ENCODE measurements around the gene KCNK3.
"Not testable (repeated sequence)": the region's sequence is repeated elsewhere in the genome, so short reads cannot be mapped to it uniquely, and the experiment has no call there.

The KCNK3 gene

GRCh38 chr2:26653207-26654060 is 39.1 kb upstream of the KCNK3 start:
- Histone ChIP-seq H3K27ac (replicated peaks) (no peak overlapping the region), H3K4me3 (replicated peaks; ENCODE audit: insufficient read depth, low read length) (no peak overlapping the region), H3K27me3 (ENCODE audit: insufficient read depth, poor library complexity, severe bottlenecking) (peaks cover 5% of the 10 kb centered on the region)
- TF ChIP-seq REST (IDR thresholded peaks at IDR 0.05; ENCODE audit: insufficient replicate concordance, low read depth) (no peak), POLR2AphosphoS5 (IDR thresholded peaks at IDR 0.05; ENCODE audit: low read depth) (no peak), SPI1 (IDR thresholded peaks at IDR 0.05; ENCODE audit: borderline replicate concordance, low read depth) (no peak), GABPA (IDR thresholded peaks at IDR 0.05; ENCODE audit: low read depth) (no peak)
- TF ChIP-seq, protein P1, sequence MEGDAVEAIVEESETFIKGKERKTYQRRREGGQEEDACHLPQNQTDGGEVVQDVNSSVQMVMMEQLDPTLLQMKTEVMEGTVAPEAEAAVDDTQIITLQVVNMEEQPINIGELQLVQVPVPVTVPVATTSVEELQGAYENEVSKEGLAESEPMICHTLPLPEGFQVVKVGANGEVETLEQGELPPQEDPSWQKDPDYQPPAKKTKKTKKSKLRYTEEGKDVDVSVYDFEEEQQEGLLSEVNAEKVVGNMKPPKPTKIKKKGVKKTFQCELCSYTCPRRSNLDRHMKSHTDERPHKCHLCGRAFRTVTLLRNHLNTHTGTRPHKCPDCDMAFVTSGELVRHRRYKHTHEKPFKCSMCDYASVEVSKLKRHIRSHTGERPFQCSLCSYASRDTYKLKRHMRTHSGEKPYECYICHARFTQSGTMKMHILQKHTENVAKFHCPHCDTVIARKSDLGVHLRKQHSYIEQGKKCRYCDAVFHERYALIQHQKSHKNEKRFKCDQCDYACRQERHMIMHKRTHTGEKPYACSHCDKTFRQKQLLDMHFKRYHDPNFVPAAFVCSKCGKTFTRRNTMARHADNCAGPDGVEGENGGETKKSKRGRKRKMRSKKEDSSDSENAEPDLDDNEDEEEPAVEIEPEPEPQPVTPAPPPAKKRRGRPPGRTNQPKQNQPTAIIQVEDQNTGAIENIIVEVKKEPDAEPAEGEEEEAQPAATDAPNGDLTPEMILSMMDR (IDR thresholded peaks at IDR 0.05; ENCODE audit: insufficient read depth, low read length): no peak
- no peak for DNase-seq (ENCODE audit: low read depth in 1 of 2, low spot score in 1 of 2)

DNA sequence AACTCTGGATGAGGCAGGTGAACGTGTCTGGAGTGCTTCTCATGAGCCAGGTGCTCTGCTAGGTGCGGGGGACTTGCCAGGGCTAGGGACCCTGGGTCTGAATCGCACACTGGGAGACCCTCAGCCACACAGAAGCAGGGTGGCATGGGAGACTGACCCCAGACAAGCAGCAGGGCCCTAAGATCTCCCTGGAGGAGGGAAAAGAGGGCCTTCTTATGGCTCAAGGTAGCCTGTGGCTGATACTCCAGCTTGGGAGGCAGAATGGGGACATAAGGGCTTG is 38.5 kb upstream of the KCNK3 start:
- H3K27me3 ChIP-seq (ENCODE audit: insufficient read depth, poor library complexity, severe bottlenecking): peaks cover 5% of the 10 kb centered on the region
- no peak for TF ChIP-seq SPI1 (IDR thresholded peaks at IDR 0.05; ENCODE audit: borderline replicate concordance, low read depth)
- TF ChIP-seq POLR2AphosphoS5 (IDR thresholded peaks at IDR 0.05; ENCODE audit: low read depth): no peak
- no peak for DNase-seq (ENCODE audit: low read depth in 1 of 2, low spot score in 1 of 2)
- no peak overlapping the region for H3K4me3 ChIP-seq (replicated peaks; ENCODE audit: insufficient read depth, low read length)
- no peak overlapping the region for H3K27ac ChIP-seq (replicated peaks)

DNA sequence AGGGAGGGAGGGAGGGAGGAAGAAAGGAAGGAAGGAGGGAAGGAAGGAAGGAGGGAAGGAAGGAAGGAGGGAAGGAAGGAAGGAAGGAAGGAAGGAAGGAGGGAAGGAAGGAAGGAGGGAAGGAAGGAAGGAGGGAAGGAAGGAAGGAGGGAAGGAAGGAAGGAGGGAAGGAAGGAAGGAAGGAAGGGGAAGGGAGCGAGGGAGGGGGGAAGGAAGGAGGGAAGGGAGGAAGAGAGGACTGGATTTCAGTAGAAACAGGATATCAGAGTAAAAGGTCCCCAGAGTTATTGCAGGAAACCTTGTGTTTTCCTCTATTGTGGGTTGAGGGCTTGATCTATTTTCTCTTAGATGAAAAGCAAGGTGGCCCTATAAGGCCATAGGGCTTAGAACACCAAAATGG is 37.4 kb upstream of the KCNK3 start:
- DNase-seq (ENCODE audit: low read depth in 1 of 2, low spot score in 1 of 2); H3K27me3 ChIP-seq (ENCODE audit: insufficient read depth, poor library complexity, severe bottlenecking); H3K27ac ChIP-seq (replicated peaks); H3K4me3 ChIP-seq (replicated peaks; ENCODE audit: insufficient read depth, low read length): not testable (repeated sequence)

- Histone ChIP-seq H3K27me3 (ENCODE audit: insufficient read depth, poor library complexity, severe bottlenecking) (peaks cover 5% of the 10 kb centered on the region), H3K4me3 (replicated peaks; ENCODE audit: insufficient read depth, low read length) (no peak overlapping the region), H3K27ac (replicated peaks) (no peak overlapping the region)
- TF ChIP-seq GABPA (IDR thresholded peaks at IDR 0.05; ENCODE audit: low read depth): no peak
- DNase-seq (ENCODE audit: low read depth in 1 of 2, low spot score in 1 of 2): no peak
Measured at GRCh38 chr2:26655611-26656195, 36.8 kb upstream of the KCNK3 start.

DNA sequence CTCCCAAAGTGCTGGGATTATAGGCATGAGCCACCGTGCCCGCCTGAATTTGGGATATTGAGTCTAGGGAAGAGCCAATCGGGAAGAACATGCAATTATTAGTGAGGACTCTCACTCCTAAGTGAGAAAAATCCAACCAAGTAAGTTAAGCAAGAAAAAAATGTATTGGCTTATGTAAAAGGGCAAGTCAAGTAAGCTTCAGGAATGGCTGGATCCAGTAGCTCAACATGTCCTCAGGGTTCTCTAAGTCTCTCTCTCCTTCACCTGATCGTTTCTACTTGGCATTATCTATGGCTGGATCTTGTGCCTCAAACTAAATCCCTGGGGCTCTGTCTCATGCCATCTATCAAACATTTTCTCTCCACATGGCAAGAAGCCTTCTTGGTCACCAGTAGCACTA is 35.3 kb upstream of the KCNK3 start:
- no peaks in the 10 kb centered on the region for H3K27me3 ChIP-seq (ENCODE audit: insufficient read depth, poor library complexity, severe bottlenecking)
- H3K4me3 ChIP-seq (replicated peaks; ENCODE audit: insufficient read depth, low read length): no peak overlapping the region
- no peak for TF ChIP-seq POLR2AphosphoS5 (IDR thresholded peaks at IDR 0.05; ENCODE audit: low read depth)
- TF ChIP-seq, protein P1 (IDR thresholded peaks at IDR 0.05; ENCODE audit: insufficient read depth, low read length): no peak
- TF ChIP-seq GABPA (IDR thresholded peaks at IDR 0.05; ENCODE audit: low read depth): no peak
- TF ChIP-seq SPI1 (IDR thresholded peaks at IDR 0.05; ENCODE audit: borderline replicate concordance, low read depth): no peak
- no peak for TF ChIP-seq REST (IDR thresholded peaks at IDR 0.05; ENCODE audit: insufficient replicate concordance, low read depth)
- no peak for DNase-seq (ENCODE audit: low read depth in 1 of 2, low spot score in 1 of 2)
- no peak overlapping the region for H3K27ac ChIP-seq (replicated peaks)

Measured in HL-60 (cell line).